ENCODE data around the gene IFNL3.
A peak's percentile ranks its signal among the peaks of the same experiment; 100 is the strongest.
"Not testable (repeated sequence)": the region's sequence is repeated elsewhere in the genome, so short reads cannot be mapped to it uniquely, and the experiment has no call there.

The IFNL3 gene

DNA sequence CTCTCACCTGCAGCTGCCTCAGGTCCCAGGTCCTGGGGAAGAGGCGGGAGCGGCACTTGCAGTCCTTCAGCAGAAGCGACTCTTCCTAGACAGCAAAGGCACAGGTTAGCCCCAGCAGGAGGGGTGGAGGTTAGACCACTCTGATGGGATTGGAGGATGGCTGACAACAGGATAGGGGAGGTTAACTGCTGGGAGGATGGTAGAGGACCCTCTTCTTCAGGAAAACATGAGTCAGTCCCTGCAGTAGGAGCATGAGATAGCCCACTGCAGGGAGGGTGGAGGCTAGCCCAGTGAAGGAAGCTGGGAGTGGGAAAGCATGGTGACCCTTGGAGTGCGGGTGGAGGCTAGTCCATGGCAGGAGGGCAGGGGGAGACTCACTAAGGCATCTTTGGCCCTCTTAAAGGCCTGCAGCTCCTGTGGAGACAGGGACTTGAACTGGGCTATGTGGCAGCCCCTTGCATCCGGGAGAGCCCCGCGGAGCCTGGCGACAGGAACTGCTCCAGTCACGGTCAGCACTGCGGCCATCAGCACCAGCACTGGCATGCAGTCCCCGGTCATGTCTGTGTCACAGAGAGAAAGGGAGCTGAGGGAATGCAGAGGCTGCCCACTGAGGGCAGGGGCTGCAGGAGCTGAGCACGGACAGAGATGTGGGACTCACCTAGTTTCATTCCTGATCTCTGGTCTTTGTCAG, at the start of gene IFNL3:
TSS of gene IFNL3 (minus strand) at position 597 of the 691 bp plus-strand sequence. CDS start at position 558, 39 bp downstream.
- DNase-seq = not testable (repeated sequence)

DNA sequence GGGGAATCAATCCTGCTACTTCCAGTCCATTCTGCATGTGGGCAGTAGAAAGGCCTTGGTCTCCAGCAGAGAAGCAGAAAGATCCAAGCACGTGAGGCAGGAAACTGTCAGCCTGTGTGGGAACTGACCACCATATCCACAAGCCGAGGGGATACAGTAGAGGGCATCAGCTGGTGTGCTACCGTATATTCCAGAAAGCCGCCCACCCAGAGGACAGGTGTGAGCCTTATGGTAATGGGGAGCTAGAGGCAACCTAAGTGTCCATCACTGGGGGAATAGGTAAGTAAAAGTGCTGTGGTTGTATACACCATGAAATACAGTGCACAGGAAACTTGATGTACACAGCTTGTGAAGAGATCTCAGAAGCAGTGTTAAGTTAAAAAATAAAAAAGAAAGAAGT, 48.6 kb upstream of the IFNL3 start:
- DNase-seq = no peak

DNA sequence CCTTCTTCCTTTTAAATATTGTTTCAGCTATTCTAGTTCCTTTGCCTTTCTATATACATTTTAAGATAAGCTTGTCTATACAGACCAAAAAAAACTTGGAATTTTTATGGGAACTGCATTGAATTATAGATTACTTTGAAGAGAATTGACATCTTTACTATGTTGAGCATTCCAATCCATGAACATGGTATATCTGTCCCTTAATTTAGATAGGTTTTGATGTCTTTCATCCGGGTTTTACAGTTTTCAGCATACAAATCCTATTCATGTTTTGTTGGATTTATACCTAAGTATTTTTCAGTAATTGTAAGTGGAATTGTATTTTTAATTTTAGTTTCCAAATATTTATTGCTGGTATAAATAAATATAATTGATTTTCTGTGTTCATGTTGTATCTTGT, 39.2 kb upstream of the IFNL3 start:
- DNase-seq = no peak

DNA sequence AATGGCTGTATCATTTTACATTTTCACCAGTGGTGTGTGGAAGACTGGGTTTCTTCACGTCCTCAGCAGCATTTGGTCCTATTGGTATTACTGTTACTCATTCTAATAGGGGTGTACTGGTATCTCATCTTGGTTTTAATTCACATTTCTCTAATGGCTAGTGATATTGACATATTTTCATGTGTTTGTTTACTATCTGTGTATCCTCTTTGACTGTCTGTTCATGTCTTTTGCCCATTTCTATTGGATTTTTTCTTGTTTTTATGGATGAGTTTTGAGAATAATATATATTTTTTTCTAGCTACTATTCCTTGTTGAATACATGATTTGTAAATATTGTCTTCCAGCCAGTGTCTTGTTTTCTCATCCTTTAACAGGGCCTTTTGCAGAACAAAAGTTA, 37.2 kb upstream of the IFNL3 start:
- DNase-seq = no peak

DNA sequence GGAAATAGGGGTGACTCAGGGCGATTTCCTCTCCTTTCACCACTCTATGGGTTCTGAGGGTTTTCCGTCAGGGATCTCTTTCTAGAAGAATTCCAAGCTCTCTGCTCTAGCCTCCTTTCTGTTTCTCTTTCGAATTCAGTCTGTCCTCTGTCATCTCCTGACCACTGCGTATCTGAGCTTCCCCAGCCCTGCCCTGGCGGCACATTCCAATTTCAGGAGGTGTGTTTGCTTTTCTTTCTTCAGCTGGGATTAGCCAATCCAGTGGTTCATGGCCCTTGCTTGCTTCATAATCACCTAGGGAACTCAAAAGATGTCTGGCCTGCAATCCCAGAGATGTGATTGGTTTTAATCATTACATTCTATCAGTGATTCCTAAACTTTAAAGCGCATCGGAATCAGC, 32.8 kb upstream of the IFNL3 start:
- no peak for DNase-seq

DNA sequence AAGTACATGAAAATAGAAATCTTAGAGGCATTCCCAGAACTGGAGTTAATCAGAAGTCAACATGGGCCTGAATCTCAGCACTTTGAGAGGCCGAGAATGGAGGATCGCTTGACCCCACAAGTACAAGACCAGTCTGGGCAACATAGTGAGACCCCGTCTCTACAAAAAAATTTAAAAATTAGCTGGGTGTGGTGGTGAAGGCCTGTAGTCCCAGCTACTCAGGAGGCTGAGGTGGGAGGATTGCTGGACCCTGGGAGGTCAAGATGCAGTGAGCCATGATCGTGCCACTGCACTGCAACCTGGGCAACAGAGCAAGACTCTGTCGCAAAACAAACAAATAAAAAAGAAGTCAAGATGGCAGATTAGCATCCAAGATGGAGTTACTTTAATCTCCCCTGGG, 31.9 kb upstream of the IFNL3 start:
- no peak for DNase-seq

DNA sequence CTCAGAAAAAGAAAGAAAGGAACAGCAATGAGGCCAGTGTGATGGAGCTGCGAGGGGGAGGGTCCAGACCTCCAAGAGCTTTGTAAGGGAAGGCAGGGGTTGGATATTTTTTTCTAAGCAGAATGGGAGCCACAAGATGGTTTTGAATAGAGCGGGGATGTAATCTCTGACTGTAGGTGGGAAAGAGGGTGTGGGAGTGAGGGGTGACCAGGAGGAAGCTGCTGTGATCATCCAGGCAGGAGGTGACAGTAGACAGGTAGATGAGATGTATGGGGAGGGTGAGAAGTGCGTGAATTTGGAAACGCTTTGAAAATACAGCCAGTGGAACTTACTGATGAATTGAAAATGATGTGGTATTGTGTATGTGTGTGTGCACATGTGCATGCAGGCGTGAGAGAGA, 30.8 kb upstream of the IFNL3 start:
- DNase-seq = no peak

DNA sequence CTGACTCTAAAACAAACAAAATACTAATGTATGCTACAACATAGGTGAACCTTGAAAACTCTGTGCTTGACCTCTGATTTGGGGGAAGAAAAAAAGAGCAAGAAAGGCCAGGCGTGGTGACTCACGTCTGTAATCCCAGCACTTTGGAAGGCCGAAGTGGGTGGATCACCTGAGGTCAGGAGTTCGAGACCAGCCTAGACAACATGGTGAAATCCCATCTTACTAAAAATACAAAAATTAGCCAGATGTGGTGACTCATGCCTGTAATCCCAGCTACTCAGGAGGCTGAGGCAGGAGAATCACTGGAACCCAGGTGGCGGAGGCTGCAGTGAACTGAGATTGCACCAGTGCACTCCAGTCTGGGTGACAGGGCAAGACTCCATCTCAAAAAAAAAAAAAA, 29.1 kb upstream of the IFNL3 start:
- DNase-seq = not testable (repeated sequence)

DNA sequence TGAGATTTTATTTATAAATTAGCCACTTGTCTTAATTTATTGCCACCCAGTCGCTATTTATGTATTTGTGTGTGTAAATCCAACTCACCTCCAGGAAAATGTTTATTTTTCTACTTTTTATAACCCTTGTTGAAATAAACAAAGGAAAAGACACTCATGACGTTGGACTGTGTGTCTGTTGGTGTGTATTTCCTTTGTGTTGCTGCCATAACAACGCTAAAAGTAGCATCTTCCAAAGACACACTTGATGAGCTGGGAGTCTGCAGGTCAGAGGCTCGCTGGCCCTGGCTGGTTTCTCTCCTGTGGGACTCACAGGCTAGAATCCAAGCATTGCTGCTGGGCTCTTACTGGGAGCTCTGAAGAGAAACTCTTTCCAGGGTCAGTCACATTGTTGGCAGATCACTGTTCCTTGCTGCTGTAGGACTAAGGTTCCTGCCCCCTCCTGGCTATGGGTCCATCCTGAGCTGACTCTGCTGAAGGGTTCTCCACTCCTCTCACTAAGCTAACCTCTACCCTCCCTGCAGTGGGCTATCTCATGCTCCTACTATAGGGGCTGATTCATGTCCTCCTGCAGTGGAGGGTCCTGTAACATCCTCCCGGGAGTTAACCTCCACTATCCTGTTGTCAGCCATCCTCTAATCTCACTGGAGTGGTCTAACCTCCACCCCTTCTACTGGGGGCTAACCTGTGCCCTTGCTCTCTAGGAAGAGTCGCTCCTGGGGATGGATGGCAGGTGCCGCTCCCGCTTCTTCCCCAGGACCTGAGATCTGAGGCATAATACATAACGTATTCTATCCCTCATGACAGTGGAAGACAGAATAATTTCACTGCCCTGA, 25.4 kb upstream of the IFNL3 start:
- DNase-seq = no peak

DNA sequence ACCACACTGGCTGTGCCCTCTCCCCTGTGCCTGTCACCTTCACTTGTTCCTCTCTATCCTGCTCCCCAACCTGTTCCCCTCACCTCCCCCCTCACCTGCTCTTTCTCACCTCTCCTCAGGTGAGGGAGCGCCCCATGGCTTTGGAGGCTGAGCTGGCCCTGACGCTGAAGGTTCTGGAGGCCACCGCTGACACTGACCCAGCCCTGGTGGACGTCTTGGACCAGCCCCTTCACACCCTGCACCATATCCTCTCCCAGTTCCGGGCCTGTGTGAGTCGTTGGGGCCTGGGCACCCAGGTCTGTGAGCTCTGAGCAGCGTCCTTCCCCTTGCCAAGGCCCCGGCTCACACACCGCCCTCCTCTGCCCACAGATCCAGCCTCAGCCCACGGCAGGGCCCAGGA, 24.6 kb upstream of the IFNL3 start:
- DNase-seq = not testable (repeated sequence)

DNA sequence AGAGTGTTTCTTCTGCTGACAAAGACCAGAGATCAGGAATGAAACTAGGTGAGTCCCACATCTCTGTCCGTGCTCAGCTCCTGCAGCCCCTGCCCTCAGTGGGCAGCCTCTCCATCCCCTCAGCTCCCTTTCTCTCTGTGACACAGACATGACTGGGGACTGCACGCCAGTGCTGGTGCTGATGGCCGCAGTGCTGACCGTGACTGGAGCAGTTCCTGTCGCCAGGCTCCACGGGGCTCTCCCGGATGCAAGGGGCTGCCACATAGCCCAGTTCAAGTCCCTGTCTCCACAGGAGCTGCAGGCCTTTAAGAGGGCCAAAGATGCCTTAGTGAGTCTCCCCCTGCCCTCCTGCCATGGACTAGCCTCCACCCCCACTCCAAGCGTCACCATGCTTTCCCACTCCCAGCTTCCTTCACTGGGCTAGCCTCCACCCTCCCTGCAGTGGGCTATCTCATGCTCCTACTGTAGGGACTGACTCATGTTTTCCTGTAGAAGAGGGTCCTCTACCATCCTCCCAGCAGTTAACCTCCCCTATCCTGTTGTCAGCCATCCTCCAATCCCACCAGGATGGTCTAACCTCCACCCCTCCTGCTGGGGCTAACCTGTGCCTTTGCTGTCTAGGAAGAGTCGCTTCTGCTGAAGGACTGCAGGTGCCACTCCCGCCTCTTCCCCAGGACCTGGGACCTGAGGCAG, 23.9 kb upstream of the IFNL3 start:
- DNase-seq = not testable (repeated sequence)

DNA sequence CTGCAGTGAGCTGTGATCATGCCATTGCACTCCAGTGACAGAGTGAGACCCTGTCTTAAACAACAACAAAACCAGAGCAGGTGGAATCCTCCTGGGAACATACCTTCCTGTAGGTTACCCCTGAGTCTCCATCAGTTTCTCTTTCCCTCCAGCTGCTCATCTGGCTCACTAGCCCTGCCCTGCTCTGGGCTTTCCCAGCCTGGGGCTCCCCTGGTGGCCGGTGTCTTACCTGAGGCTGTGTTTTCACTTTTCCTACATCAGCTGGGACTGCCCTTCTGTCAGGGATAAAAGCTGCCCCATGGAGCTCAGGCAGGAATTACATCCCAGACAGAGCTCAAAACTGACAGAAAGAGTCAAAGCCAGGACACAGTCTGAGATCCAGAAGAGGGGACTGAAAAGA, 23.3 kb upstream of the IFNL3 start, which contains the start of gene IFNL2:
TSS of gene IFNL2 (plus strand) at position 312 of the 400 bp plus-strand sequence. CDS start 173 bp downstream, outside the sequence.
- DNase-seq = not testable (repeated sequence)

DNA sequence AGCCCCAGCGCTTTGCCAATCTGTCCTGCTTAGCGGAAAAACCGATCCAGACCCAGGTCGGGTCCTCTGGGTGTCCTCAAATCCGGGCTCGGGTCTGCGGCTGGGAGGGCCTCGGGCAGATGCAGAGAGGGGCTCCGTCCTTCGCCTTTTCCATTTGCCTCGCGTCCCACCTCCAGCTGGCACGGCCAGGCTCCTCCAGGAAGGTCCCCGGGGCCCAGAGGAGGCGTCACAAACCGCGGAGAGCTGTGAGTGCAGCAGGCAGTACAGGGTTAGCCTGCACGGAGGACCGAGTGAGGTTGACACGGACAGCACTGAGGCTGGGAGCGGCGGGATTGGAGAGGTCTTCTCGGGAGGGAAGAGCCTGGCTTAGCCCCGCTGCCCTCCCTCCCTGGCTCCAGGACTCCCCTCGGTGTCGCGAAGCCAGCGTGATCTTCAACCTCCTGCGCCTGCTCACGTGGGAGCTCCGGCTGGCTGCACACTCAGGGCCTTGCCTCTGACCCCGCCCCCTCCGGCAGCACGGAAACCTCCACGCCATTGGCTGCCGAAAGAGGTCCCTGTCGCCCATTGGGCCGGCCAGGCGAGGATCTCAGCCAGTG, 20.6 kb upstream of the IFNL3 start:
- peak; percentile 36 for DNase-seq

DNA sequence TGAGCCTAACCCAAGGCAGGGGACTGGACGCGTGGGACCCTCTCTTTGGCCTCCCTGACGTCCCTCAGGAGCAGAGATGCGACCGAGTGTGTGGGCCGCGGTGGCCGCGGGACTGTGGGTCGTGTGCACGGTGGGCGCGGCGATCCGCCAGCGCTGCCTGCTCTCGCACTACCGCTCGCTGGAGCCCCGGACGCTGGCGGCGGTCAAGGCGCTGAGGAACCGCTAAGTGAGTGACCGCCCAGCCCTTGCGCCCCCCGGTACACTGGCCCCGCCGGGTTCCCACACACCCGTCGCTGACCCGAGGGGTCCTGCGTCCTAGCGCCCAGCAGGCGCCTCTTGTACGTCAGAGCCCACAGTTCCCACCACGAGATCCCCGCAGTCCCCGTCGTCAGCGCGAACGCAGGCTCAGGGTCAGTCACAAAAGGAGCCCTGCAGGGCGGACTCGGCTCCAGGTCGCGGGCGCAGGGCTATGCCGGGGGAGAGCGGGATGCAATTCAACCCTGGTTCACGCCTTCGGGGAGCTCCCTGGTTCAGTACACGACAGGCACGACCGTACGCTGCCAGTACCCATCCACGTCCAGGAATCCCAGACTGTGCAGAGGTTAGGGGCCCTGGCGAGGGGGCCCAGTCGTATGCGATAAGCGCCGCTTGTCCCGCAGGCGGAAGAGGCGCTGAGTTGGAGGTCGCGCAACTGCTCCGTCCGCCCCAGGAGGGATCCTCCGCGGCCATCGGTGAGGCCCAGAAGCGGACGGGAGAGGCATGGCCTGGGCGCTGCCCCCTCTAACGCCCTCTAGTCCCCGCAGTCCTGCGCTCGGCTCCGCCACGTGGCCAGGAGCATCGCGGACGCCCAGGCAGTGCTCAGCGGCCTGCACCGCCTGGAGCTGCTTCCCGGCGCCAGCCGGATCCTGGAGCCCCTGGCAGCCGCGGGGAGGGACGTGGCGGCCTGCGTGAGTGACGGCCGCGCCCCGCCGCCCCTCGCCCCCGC, 19.8 kb upstream of the IFNL3 start:
- DNase-seq = peak; percentile 20

DNA sequence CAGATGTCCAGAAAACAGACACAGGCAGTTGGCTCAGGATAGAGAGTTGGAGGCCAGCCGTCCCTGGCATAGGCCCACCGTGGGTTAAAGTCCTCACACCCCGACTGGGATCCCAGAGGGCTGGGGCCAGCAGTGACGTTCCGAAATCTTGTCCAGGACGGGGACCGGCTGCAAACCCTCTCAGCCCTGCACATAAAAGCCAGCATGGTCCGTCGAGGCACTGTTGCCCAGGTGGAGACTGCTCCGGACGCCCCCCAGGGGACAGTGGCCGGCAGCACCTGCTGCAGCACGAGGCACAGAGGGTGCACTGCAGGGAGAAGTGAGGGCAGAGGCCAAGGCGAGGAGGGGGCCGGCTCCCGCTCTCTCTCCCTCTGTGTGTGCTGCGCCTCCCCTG, 19.1 kb upstream of the IFNL3 start:
- no peak for DNase-seq

DNA sequence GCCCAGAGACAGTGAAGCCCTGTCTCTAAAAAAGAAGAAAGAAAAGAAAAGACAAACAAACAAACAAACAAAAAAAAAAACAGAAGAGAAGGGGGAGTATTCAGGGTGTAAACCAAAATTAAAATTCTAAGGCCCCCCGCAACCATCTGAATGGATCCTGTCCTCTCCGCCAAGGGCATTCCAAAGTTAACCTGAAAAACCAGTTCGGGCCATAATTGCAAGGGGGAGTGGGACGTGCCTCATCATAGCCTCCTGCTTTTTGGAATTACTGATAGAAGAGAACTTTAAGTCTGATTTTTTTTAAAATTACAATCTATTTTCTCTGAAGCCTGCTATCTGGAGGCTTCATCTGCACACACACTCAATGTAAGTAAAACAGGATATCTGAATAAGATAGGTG, 17.7 kb upstream of the IFNL3 start:
- DNase-seq = no peak

DNA sequence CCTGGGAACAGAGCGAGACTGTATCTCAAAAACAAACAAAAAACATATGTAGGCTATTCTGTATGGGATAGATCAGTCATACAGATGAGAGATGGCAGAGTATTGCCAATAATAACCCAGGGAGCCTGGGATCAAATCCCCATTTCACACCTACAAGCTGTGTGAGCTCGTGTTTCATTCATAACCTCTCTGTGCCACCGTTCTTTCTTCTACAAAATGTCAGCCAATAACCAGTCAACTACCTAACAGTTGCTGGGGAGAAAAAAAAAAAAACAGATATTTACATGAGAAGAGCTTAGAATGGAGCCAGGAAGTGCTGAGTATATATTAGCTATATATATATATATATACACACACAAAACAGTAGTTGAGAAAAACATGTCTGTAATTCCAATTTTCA, 16.9 kb upstream of the IFNL3 start:
- no peak for DNase-seq

DNA sequence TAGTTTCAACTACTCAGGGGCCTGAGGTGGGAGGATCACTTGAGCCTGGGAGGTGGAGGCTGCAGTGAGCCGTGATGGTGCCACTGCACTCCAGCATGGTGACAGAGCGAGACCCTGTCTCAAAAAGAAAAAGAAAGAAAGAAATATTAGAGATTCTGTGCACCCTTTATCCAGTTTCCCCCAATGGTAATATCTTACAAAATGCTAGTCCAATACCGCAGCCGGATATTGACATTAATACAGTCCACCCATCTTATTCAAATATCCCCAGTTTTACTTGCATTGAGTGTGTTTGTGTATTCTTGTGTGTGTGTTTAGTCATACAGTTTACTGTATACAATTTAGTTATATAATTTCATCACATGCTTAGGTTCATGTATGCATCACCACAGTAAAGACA, 12.4 kb upstream of the IFNL3 start:
- DNase-seq = no peak

DNA sequence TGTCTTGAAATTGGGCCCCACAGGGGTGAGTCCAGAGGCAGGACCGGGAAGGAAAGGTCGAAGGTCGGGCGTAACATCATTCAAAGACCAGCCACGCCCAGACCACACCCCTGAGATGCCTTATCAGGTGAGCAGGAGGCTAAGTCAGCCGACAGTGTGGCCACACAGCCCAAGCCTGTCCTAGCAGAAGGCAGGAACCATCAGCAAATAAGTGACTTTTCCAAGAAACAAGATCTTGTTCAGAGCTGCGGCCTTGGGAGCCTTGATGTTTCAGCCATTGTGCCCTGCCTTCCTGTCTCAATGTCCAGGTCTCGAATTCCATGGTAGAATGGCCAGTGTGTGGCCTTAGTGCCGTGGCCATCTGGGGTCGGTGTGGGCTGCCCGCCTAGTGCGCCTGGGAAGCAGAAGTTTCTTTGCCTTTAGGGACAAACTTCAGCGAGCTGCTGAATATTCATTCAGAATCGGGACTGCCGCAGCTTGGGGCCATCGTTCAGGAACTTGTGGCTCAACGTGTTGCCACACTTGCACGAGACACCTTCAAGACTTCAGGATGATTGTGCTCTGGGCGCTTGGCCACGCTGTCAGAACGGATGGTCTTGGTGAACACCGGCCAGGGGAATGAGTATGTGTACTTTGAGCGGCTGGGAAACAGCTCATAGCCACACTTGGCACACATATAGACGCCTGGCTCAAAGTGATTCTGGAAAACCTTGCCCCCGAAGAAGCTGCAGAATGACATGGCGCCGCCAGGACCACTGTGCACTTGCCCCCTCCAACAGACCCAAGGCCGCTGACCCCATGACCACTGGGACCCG, 9.9 kb upstream of the IFNL3 start:
- no peak for DNase-seq

DNA sequence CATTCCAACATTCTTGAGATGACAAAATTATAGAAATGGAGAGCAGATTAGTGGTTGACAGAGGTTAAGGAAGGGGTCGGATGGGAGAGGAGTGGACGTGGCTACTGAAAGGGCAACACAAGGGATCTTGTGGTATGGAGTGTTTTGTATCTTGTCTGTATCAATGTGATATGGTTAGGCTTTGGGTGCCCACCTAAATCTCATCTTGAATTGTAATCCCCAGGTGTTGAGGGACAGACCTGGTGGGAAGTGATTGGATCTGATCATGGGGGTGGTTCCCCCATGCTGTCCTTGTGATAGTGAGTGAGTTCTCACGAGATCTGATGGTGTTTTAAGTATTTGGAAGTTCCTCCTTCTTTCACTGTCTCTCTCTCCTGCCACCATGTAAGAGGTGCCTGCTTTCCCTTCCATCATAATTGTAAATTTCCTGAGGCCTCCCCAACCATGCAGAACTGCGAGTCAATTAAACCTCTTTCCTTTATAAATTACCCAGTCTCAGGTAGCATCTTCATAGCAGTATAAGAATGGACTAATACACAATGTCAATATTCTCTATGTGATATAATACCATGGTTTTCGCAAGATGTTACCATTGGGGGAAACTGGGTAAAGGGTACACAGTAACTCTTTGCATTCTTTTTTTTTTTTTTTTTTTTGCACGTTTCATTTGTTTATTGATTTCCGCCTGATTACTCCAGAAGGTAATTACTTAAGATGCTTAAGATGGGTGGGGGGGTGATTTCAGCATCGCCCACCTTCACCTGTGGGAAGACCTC, 8.8 kb upstream of the IFNL3 start:
- DNase-seq = no peak
